Liver (tissue), 3 donors: ENCODE data around the gene CLPSL1.

Experiments used
- CTCF ChIP-seq: fragments of 150-350 bp; IDR thresholded peaks from 2 replicates; pipeline ENCODE4 v1.5.1; 2017; ENCODE audit warnings: improper control_type of control experiment, low read depth, low read length; ENCODE audit not compliant: missing input control
- JUND ChIP-seq, 2 donors: IDR thresholded peaks; 2 replicates each; pipeline ENCODE4 v1.6.1; 2016; ENCODE audit warnings: antibody characterized with exemption in 2 of 2
- REST ChIP-seq: IDR thresholded peaks from 2 replicates; pipeline ENCODE4 v1.6.1; 2016; ENCODE audit warnings: antibody characterized with exemption, mild to moderate bottlenecking
- donor health status: healthy.
- donor health status: healthy.

- no peak for TF ChIP-seq CTCF
- TF ChIP-seq REST: no peak
- no peak for TF ChIP-seq JUND (IDR thresholded peaks at IDR 0.05)
Observed at GRCh38 chr6:35735452-35735851, 45.4 kb upstream of the CLPSL1 start.
